Immature natural killer cell (primary cell): ENCODE data around the gene GPC6. TPM values are rescaled to one million over a fixed set of nuclear protein-coding genes. Genes with fewer than 3 reads are reported as not detected.

Experiments used
- DNase-seq, 3 donors: peaks; one replicate each; pipeline ENCODE4 v3.0.0; 2022; ENCODE audit warnings: mixed read lengths in 1 of 3
- H3K27ac Mint-ChIP-seq, 6 donors: one replicate each; pipeline ENCODE4 v1.8.0; 2020; ENCODE audit warnings: mixed read lengths in 6 of 6, mild to moderate bottlenecking in 5 of 6, inconsistent platforms in 4 of 6, moderate library complexity in 3 of 6
- H3K27me3 Mint-ChIP-seq, 3 donors: one replicate each; pipeline ENCODE4 v1.8.0; 2020 to 2021; ENCODE audit warnings: low read depth in 3 of 3, mild to moderate bottlenecking in 3 of 3, mixed read lengths in 3 of 3, moderate library complexity in 3 of 3, inconsistent platforms in 1 of 3
- H3K36me3 Mint-ChIP-seq, 3 donors: one replicate each; pipeline ENCODE4 v1.8.0; 2020; ENCODE audit warnings: mixed read lengths in 3 of 3, inconsistent platforms in 2 of 3, mild to moderate bottlenecking in 2 of 3
- H3K4me1 Mint-ChIP-seq, 2 donors: one replicate each; pipeline ENCODE4 v1.8.0; 2020; ENCODE audit warnings: inconsistent platforms in 2 of 2, mild to moderate bottlenecking in 2 of 2, mixed read lengths in 2 of 2, moderate library complexity in 1 of 2
- H3K4me3 Mint-ChIP-seq, 5 donors: one replicate each; pipeline ENCODE4 v1.8.0; 2020; ENCODE audit warnings: mild to moderate bottlenecking in 5 of 5, mixed read lengths in 5 of 5, inconsistent platforms in 3 of 5, moderate library complexity in 3 of 5
- H3K9me3 Mint-ChIP-seq, 6 donors: one replicate each; pipeline ENCODE4 v1.8.0; 2020; ENCODE audit warnings: mild to moderate bottlenecking in 6 of 6, mixed read lengths in 6 of 6, inconsistent platforms in 4 of 6, moderate library complexity in 3 of 6
- polyA plus RNA-seq, 3 donors: library from polyadenylated mRNA; unstranded; fragments of 300-500 nt; fragmentation: Illumina TruSeq; gene quantifications; one replicate each; pipeline ENCODE4 v1.2.3, GENCODE V29; 2021

The GPC6 gene
- polyA plus RNA-seq, 3 donors from 2014 or later, result not detected

DNA sequence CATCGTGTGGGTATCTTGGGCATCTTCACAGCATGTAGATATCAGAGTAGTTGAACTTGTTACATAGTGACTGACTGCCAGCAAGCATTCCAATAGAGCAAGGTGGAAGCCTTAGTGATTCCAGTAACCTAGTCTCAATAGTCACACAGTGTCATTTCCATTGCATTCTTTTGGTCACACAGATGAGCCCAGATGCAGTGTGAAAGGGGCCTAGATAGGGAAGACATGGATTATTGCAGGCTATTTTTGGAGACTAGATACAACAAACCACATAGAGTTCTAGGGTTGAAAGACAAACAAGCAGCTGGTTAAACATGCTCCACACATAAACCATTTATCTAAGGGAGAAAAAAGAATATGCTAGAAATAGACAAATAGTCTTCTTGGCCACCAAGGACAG is 699.4 kb downstream of the GPC6 start:
- Mint-ChIP-seq H3K9me3 (peaks cover 0 to 8% (median under 1%) of the 10 kb centered on the region in 6 donors), H3K27ac (no peak overlapping the region), H3K4me1 (no peaks in the 10 kb centered on the region), H3K36me3 (no peaks in the 10 kb centered on the region), H3K27me3 (peaks cover 0 to 3% (median 0%) of the 10 kb centered on the region in 3 donors), H3K4me3 (no peak overlapping the region)
- no peak for DNase-seq

GRCh38 chr13:93926425-93926824 is 699.8 kb downstream of the GPC6 start:
- Mint-ChIP-seq H3K27ac (no peak overlapping the region), H3K4me1 (no peaks in the 10 kb centered on the region), H3K4me3 (no peak overlapping the region), H3K9me3 (peaks cover 0 to 11% (median under 1%) of the 10 kb centered on the region in 6 donors), H3K36me3 (no peaks in the 10 kb centered on the region), H3K27me3 (peaks cover 0 to 3% (median 0%) of the 10 kb centered on the region in 3 donors)
- DNase-seq, result no peak

GRCh38 chr13:93927431-93927830 is 700.8 kb downstream of the GPC6 start:
- peaks cover 0 to 3% (median 0%) of the 10 kb centered on the region in 3 donors for H3K27me3 Mint-ChIP-seq
- DNase-seq, result no peak
- no peak overlapping the region for H3K27ac Mint-ChIP-seq
- H3K36me3 Mint-ChIP-seq, result no peaks in the 10 kb centered on the region
- H3K4me1 Mint-ChIP-seq, result no peaks in the 10 kb centered on the region
- no peak overlapping the region for H3K4me3 Mint-ChIP-seq
- peaks cover 0 to 11% (median 0%) of the 10 kb centered on the region in 6 donors for H3K9me3 Mint-ChIP-seq

DNA sequence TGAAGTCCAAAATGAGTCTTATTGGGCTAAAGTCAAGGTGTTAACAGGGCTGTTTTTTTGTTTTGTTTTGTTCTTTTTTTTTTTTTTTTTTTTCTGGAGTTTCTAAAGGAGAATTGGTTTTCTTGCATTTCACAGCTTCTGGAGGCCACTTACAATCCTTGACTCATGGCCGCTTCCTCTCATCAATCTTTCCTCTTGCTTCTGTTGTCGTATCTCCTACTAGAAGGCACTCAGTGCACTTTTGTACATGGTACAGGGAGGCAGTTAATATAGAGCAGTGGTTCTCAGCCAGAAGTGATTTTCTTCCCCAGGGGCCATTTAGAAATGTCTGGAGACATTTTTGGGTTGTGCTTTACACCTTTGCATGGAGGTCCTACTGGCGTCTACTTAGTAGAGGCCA is 706.3 kb downstream of the GPC6 start:
- no peak for DNase-seq
- Mint-ChIP-seq H3K27ac (no peak overlapping the region), H3K9me3 (peaks cover 0 to 11% (median 0%) of the 10 kb centered on the region in 6 donors), H3K27me3 (no peaks in the 10 kb centered on the region), H3K4me3 (no peak overlapping the region), H3K36me3 (no peaks in the 10 kb centered on the region), H3K4me1 (no peaks in the 10 kb centered on the region)

- no peak for DNase-seq
- peaks cover 0 to 2% (median 0%) of the 10 kb centered on the region in 3 donors for H3K27me3 Mint-ChIP-seq
- no peak overlapping the region for H3K27ac Mint-ChIP-seq
- H3K36me3 Mint-ChIP-seq, result no peaks in the 10 kb centered on the region
- H3K9me3 Mint-ChIP-seq, result no peaks in the 10 kb centered on the region
- H3K4me3 Mint-ChIP-seq, result no peak overlapping the region
- no peaks in the 10 kb centered on the region for H3K4me1 Mint-ChIP-seq
Measured at GRCh38 chr13:93936901-93937300, 710.3 kb downstream of the GPC6 start.

- Mint-ChIP-seq H3K9me3 (peaks cover 0 to 4% (median 0%) of the 10 kb centered on the region in 6 donors), H3K27ac (no peak overlapping the region), H3K4me1 (no peaks in the 10 kb centered on the region), H3K36me3 (no peaks in the 10 kb centered on the region), H3K27me3 (peaks cover 0 to 4% (median 2%) of the 10 kb centered on the region in 3 donors), H3K4me3 (no peak overlapping the region)
- DNase-seq, result no peak
Measured at GRCh38 chr13:93941444-93941843, 714.8 kb downstream of the GPC6 start.

GRCh38 chr13:93942016-93942415 is 715.4 kb downstream of the GPC6 start:
- H3K4me1 Mint-ChIP-seq, result no peaks in the 10 kb centered on the region
- H3K27me3 Mint-ChIP-seq, result peaks cover 0 to 4% (median 2%) of the 10 kb centered on the region in 3 donors
- no peak overlapping the region for H3K27ac Mint-ChIP-seq
- peaks cover 0 to 4% (median 0%) of the 10 kb centered on the region in 6 donors for H3K9me3 Mint-ChIP-seq
- H3K4me3 Mint-ChIP-seq, result no peak overlapping the region
- no peak for DNase-seq
- no peaks in the 10 kb centered on the region for H3K36me3 Mint-ChIP-seq

DNA sequence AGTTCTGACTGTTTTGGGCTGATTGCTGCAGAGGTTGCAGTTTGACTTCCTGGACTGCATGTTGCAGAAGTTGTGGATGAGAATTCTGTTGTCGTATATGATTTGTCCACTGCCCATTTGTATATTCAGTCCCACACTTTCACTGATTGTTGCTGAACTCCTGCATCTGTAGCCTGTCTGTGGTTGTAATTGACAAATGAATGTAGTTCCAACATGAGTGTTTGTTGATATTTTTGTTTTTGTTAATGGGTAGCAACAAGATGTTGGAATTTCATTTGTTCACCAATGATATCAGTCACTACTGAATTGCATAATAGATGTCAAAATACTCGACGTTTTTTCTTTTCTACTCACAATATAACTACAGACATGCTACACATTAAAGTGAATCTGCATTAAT is 719.0 kb downstream of the GPC6 start:
- no peak for DNase-seq
- Mint-ChIP-seq H3K4me1 (no peaks in the 10 kb centered on the region), H3K27me3 (peaks cover 0 to 2% (median 2%) of the 10 kb centered on the region in 3 donors), H3K4me3 (no peak overlapping the region), H3K27ac (no peak overlapping the region), H3K36me3 (no peaks in the 10 kb centered on the region), H3K9me3 (peaks cover 0 to 4% (median 0%) of the 10 kb centered on the region in 6 donors)

DNA sequence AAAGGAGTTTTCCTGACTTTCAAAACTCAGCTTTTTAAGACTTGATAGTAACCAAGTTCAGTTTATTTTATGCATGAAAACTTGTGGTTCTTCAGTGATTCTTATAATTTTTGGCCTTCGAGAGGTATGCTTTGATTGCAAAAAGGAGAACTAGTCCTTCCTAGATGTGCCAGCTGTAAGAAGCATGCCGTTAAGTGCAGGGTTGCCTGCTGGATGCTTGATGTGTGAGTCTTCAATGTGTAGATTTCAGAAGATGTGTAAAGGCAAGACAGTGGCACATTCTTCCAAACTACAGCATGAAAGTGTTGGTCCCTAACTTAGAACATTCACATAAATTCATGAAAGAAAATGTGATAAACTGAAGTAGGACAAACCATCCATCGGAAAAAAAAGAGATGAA is 720.4 kb downstream of the GPC6 start:
- Mint-ChIP-seq H3K36me3 (no peaks in the 10 kb centered on the region), H3K4me1 (no peaks in the 10 kb centered on the region), H3K4me3 (no peak overlapping the region), H3K27ac (no peak overlapping the region), H3K27me3 (peaks cover 0 to 2% (median 2%) of the 10 kb centered on the region in 3 donors), H3K9me3 (peaks cover 0 to 7% (median 0%) of the 10 kb centered on the region in 6 donors)
- DNase-seq, result no peak

DNA sequence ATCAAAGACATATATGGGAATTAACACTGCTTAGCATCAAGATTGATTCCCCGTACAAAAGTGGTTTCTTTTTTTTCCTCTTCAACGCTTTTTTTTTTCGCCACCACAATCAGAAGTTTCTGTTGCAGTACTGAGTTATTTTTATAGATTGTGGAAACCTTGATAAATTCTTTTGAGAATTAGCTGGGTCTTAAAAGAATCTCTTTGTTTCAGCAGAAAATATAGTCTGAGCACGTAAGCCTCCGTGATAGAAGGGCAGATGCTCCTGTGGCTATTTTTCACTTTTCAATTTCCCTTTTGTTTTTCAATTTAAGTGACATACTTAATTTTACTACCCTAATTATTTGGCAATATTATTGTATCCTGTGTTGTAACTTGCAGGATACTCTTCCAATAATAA is 721.0 kb downstream of the GPC6 start:
- no peak overlapping the region for H3K4me3 Mint-ChIP-seq
- no peak for DNase-seq
- H3K36me3 Mint-ChIP-seq, result no peaks in the 10 kb centered on the region
- H3K27me3 Mint-ChIP-seq, result peaks cover 0 to 2% (median 2%) of the 10 kb centered on the region in 3 donors
- no peak overlapping the region for H3K27ac Mint-ChIP-seq
- H3K4me1 Mint-ChIP-seq, result no peaks in the 10 kb centered on the region
- H3K9me3 Mint-ChIP-seq, result peaks cover 0 to 7% (median 0%) of the 10 kb centered on the region in 6 donors

DNA sequence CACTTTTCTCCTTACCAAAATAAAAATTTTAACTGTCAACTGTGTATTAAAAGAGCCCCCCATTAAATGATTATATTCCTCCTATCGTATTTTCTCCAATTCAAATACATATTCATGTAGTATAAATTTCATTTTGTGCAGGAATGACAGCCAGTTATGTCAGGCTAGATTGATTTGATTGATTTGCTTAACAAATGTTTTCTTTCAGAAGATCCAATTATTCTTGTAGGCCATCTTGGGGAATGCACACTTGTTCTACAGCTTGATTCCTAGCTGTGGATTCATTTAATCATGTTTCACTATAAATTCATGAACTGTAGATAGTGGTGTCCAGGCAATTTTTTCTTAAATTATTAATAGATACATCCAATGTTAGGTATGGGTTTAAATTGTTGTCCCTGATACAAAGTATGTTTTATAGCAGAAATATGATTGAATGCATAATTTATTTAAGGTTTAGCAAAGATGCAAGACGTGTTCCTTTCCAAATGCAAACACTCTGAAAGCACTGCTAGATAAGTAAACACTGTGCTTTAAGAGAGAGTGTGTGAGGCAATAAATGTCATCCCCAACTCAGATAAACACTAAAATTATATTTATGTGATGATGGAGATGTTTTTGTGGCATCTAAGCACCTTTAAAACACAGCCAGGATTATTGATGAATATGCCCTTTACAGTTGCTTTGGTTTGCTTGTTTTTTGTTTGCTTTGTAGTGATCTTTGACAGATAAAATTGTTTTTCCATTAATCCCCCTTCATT is 721.7 kb downstream of the GPC6 start:
- Mint-ChIP-seq H3K4me3 (no peak overlapping the region), H3K9me3 (peaks cover 0 to 10% (median 0%) of the 10 kb centered on the region in 6 donors), H3K27ac (no peak overlapping the region), H3K4me1 (no peaks in the 10 kb centered on the region), H3K27me3 (peaks cover 0 to 2% (median 2%) of the 10 kb centered on the region in 3 donors), H3K36me3 (no peaks in the 10 kb centered on the region)
- no peak for DNase-seq

GRCh38 chr13:93951108-93951507 is 724.5 kb downstream of the GPC6 start:
- Mint-ChIP-seq H3K4me1 (no peaks in the 10 kb centered on the region), H3K4me3 (no peak overlapping the region), H3K27ac (no peak overlapping the region), H3K36me3 (no peaks in the 10 kb centered on the region), H3K27me3 (peaks cover 0 to 2% (median 0%) of the 10 kb centered on the region in 3 donors), H3K9me3 (peaks cover 0 to 6% (median 0%) of the 10 kb centered on the region in 6 donors)
- no peak for DNase-seq

GRCh38 chr13:93951951-93952350 is 725.3 kb downstream of the GPC6 start:
- peaks cover 0 to 2% (median 0%) of the 10 kb centered on the region in 3 donors for H3K27me3 Mint-ChIP-seq
- H3K4me3 Mint-ChIP-seq, result no peak overlapping the region
- no peak for DNase-seq
- H3K27ac Mint-ChIP-seq, result no peak overlapping the region
- peaks cover 0 to 6% (median 0%) of the 10 kb centered on the region in 6 donors for H3K9me3 Mint-ChIP-seq
- no peaks in the 10 kb centered on the region for H3K4me1 Mint-ChIP-seq
- no peaks in the 10 kb centered on the region for H3K36me3 Mint-ChIP-seq

GRCh38 chr13:93953841-93954240 is 727.2 kb downstream of the GPC6 start:
- Mint-ChIP-seq H3K4me3 (no peak overlapping the region), H3K27me3 (peaks cover 0 to 2% (median 0%) of the 10 kb centered on the region in 3 donors), H3K27ac (no peak overlapping the region), H3K9me3 (peaks cover 0 to 6% (median 0%) of the 10 kb centered on the region in 6 donors), H3K4me1 (no peaks in the 10 kb centered on the region), H3K36me3 (no peaks in the 10 kb centered on the region)
- no peak for DNase-seq
